H9 (cell line): Measurements from ENCODE around the gene HEATR5B. TPM values are rescaled to one million over a fixed set of nuclear protein-coding genes. Genes with fewer than 3 reads are reported as not detected.

Source experiments
- DNase-seq: peaks from one replicate; pipeline ENCODE4 v3.0.0-alpha.2; 2017
- H2AFZ ChIP-seq: one replicate; pipeline ENCODE4 v1.6.1; 2013; ENCODE audit warnings: mild to moderate bottlenecking, low read length, control low read depth, moderate library complexity
- H2AK5ac ChIP-seq: 2 replicates; pipeline ENCODE4 v1.6.1; 2013; ENCODE audit warnings: low read length, control low read depth, mixed read lengths; ENCODE audit not compliant: insufficient read length
- H2BK120ac ChIP-seq: one replicate; pipeline ENCODE4 v1.6.1; 2013; ENCODE audit warnings: low read depth, mild to moderate bottlenecking, low read length, control low read depth, inconsistent platforms; ENCODE audit not compliant: poor library complexity, severe bottlenecking
- H2BK12ac ChIP-seq: 2 replicates; pipeline ENCODE4 v1.6.1; 2013; ENCODE audit warnings: low read length, control low read depth, mixed read lengths, low read depth; ENCODE audit not compliant: insufficient read length
- H2BK15ac ChIP-seq: 2 replicates; pipeline ENCODE4 v1.6.1; 2013; ENCODE audit warnings: low read depth, low read length, control low read depth
- H2BK20ac ChIP-seq: one replicate; pipeline ENCODE4 v1.6.1; 2013; ENCODE audit warnings: low read depth, mild to moderate bottlenecking, low read length, control low read depth, inconsistent platforms; ENCODE audit not compliant: poor library complexity, severe bottlenecking
- H2BK5ac ChIP-seq: 2 replicates; pipeline ENCODE4 v1.6.1; 2013; ENCODE audit warnings: low read length, control low read depth, mixed read lengths; ENCODE audit not compliant: insufficient read length
- H3K14ac ChIP-seq: 2 replicates; pipeline ENCODE4 v1.6.1; 2013; ENCODE audit warnings: low read length, control low read depth; ENCODE audit not compliant: insufficient read depth
- H3K18ac ChIP-seq: 2 replicates; pipeline ENCODE4 v1.6.1; 2013; ENCODE audit warnings: low read depth, mild to moderate bottlenecking, mixed read lengths, low read length, control low read depth; ENCODE audit not compliant: insufficient read length
- H3K23ac ChIP-seq: 2 replicates; pipeline ENCODE4 v1.6.1; 2013; ENCODE audit warnings: low read length, control low read depth, mixed read lengths, low read depth; ENCODE audit not compliant: insufficient read length
- H3K23me2 ChIP-seq: 2 replicates; pipeline ENCODE4 v1.6.1; 2013; ENCODE audit warnings: low read depth, mild to moderate bottlenecking, mixed read lengths, low read length, control low read depth; ENCODE audit not compliant: insufficient read length, poor library complexity, severe bottlenecking
- H3K27ac ChIP-seq: 2 replicates; pipeline ENCODE4 v1.5.1; 2013; ENCODE audit warnings: low read length, control low read depth, mixed read lengths, low read depth; ENCODE audit not compliant: insufficient read length
- H3K27me3 ChIP-seq: 2 replicates; pipeline ENCODE4 v1.6.1; 2013; ENCODE audit warnings: low read length, control low read depth, inconsistent platforms; ENCODE audit not compliant: insufficient read depth
- H3K4ac ChIP-seq: 2 replicates; pipeline ENCODE4 v1.6.1; 2013; ENCODE audit warnings: low read depth, mild to moderate bottlenecking, control low read depth, inconsistent platforms, low read length, moderate library complexity
- H3K4me1 ChIP-seq: 2 replicates; pipeline ENCODE4 v1.6.1; 2013; ENCODE audit warnings: low read length, control low read depth, inconsistent platforms; ENCODE audit not compliant: insufficient read depth
- H3K4me2 ChIP-seq: 2 replicates; pipeline ENCODE4 v1.6.1; 2013; ENCODE audit warnings: low read length, control low read depth, mixed read lengths; ENCODE audit not compliant: insufficient read length, insufficient read depth
- H3K56ac ChIP-seq: 2 replicates; pipeline ENCODE4 v1.6.1; 2013; ENCODE audit warnings: low read depth, mild to moderate bottlenecking, mixed read lengths, low read length, control low read depth; ENCODE audit not compliant: insufficient read length
- H3K79me1 ChIP-seq: 2 replicates; pipeline ENCODE4 v1.6.1; 2013; ENCODE audit warnings: low read depth, mild to moderate bottlenecking, moderate library complexity, low read length, control low read depth, inconsistent platforms; ENCODE audit not compliant: insufficient read depth, poor library complexity, severe bottlenecking
- H3K79me2 ChIP-seq: 2 replicates; pipeline ENCODE4 v1.6.1; 2013; ENCODE audit warnings: low read length, control low read depth, inconsistent platforms; ENCODE audit not compliant: insufficient read depth
- H3K9ac ChIP-seq: 2 replicates; pipeline ENCODE4 v1.6.1; 2013; ENCODE audit warnings: low read length, control low read depth, mixed read lengths; ENCODE audit not compliant: insufficient read length; ENCODE audit errors: extremely low read depth
- H3K9me3 ChIP-seq: one replicate; pipeline ENCODE4 v1.6.1; 2013; ENCODE audit warnings: low read depth, low read length, inconsistent platforms; ENCODE audit not compliant: control insufficient read depth
- H3T11ph ChIP-seq: one replicate; pipeline ENCODE4 v1.6.1; 2013; ENCODE audit warnings: mild to moderate bottlenecking, low read length, control low read depth, inconsistent platforms
- H4K20me1 ChIP-seq: one replicate; pipeline ENCODE4 v1.6.1; 2013; ENCODE audit not compliant: control insufficient read depth, insufficient read length, insufficient read depth
- H4K5ac ChIP-seq: 2 replicates; pipeline ENCODE4 v1.6.1; 2013; ENCODE audit warnings: low read depth, mild to moderate bottlenecking, mixed read lengths, low read length, control low read depth; ENCODE audit not compliant: insufficient read length
- H4K8ac ChIP-seq: replicated peaks from 2 replicates; pipeline ENCODE4 v1.6.1; 2013; ENCODE audit warnings: low read length, control low read depth, mixed read lengths, low read depth; ENCODE audit not compliant: insufficient read length
- H4K91ac ChIP-seq: 2 replicates; pipeline ENCODE4 v1.6.1; 2013; ENCODE audit warnings: low read depth, mild to moderate bottlenecking, moderate library complexity, mixed read lengths, low read length, control low read depth; ENCODE audit not compliant: insufficient read length
- H3K27ac Mint-ChIP-seq, 3 experiments: 2 replicates in 2 of 3; 3 replicates in 1 of 3; pipeline ENCODE4 v1.8.0; 2020 to 2021; ENCODE audit warnings: mixed read lengths in 3 of 3, mild to moderate bottlenecking in 1 of 3, moderate library complexity in 1 of 3
- H3K27me3 Mint-ChIP-seq: 2 replicates; pipeline ENCODE4 v1.8.0; 2021; ENCODE audit warnings: low read depth, mild to moderate bottlenecking, moderate library complexity, mixed read lengths
- H3K36me3 Mint-ChIP-seq, 3 experiments: 2 replicates in 2 of 3; 3 replicates in 1 of 3; pipeline ENCODE4 v1.8.0; 2020 to 2021; ENCODE audit warnings: low read depth in 3 of 3, mixed read lengths in 3 of 3; ENCODE audit not compliant: insufficient read depth in 1 of 3
- H3K4me1 Mint-ChIP-seq, 2 experiments: 2 replicates each; pipeline ENCODE4 v1.8.0; 2020; ENCODE audit warnings: mixed read lengths in 2 of 2
- H3K4me3 Mint-ChIP-seq, 2 experiments: 2 replicates in 1 of 2; 3 replicates in 1 of 2; pipeline ENCODE4 v1.8.0; 2020 to 2021; ENCODE audit warnings: mild to moderate bottlenecking in 2 of 2, mixed read lengths in 2 of 2, moderate library complexity in 1 of 2
- H3K9me3 Mint-ChIP-seq, 2 experiments: 2 replicates in 1 of 2; 3 replicates in 1 of 2; pipeline ENCODE4 v1.8.0; 2020; ENCODE audit warnings: mild to moderate bottlenecking in 2 of 2, mixed read lengths in 2 of 2, moderate library complexity in 1 of 2
- CTCF ChIP-seq: fragments of 200-600 bp; sonication (generic); conservative IDR thresholded peaks from 3 replicates; pipeline ENCODE4 v1.8.0; 2021; ENCODE audit warnings: antibody characterized with exemption, mild to moderate bottlenecking
- WGBS: extraction: QIAGEN DNeasy Blood & Tissue Kit; methylation state at CpG from one replicate; pipeline ENCODE4 v1.1.7; 2013; ENCODE audit warnings: missing lambda C conversion rate, low lambda C conversion rate, mixed read lengths; ENCODE audit not compliant: insufficient read length; ENCODE audit errors: extremely low coverage; 5-methylcytosine and 5-hydroxymethylcytosine counted together
- total RNA-seq: library from RNA; stranded (reverse); gene quantifications from 2 replicates; pipeline ENCODE4 v1.2.1, GENCODE V29; 2021

Gene HEATR5B
- total RNA-seq, 1 experiment from 2014 or later, result 14.0 TPM

- Histone ChIP-seq H4K8ac (no peak overlapping the region), H3K4me2 (peak overlapping the region; percentile 25), H2AFZ (no peak overlapping the region), H4K91ac (no peak overlapping the region), H2BK20ac (no peak overlapping the region), H3K23ac (no peak overlapping the region), H3K18ac (no peak overlapping the region), H3K79me1 (no peaks in the 10 kb centered on the region), H3K27ac (peak overlapping the region; percentile 77), H3K4ac (no peak overlapping the region), H3K9ac (no peak overlapping the region), H4K5ac (no peak overlapping the region), H2BK15ac (no peak overlapping the region), H2BK5ac (no peak overlapping the region), H2AK5ac (no peak overlapping the region), H3K23me2 (no peaks in the 10 kb centered on the region), H3K4me1 (no peaks in the 10 kb centered on the region; the same call in 1 of the 2 replicates), H4K20me1 (no peaks in the 10 kb centered on the region), H3K9me3 (no peaks in the 10 kb centered on the region), H2BK120ac (no peak overlapping the region), H3K56ac (no peak overlapping the region), H3K79me2 (no peaks in the 10 kb centered on the region), H3K27me3 (no peaks in the 10 kb centered on the region), H3K14ac (no peak overlapping the region), H2BK12ac (no peak overlapping the region), H3T11ph (no peak overlapping the region)
- DNase-seq, result no peak
- Mint-ChIP-seq H3K4me3 (no peak overlapping the region), H3K27me3 (no peaks in the 10 kb centered on the region), H3K4me1 (peaks cover 3% of the 10 kb centered on the region in 2 experiments; a peak in 3 of 4 replicates), H3K27ac (peak overlapping the region; percentile 1 to 41 (median 4); a peak in 3 of 7 replicates), H3K36me3 (peaks cover 1 to 18% (median 16%) of the 10 kb centered on the region in 3 experiments; a peak in 3 of 7 replicates), H3K9me3 (no peaks in the 10 kb centered on the region)
- WGBS, result no CpG with 5 or more reads among the region's 5 CpGs
- no peak for TF ChIP-seq CTCF
Observed at GRCh38 chr2:37011130-37011529, 73.0 kb downstream of the HEATR5B start.
